GM19239 (cell line): ENCODE measurements around the gene SPPL3.
"Not testable (repeated sequence)": the region's sequence is repeated elsewhere in the genome, so short reads cannot be mapped to it uniquely, and the experiment has no call there.

Source experiments
- DNase-seq: peaks from one replicate; pipeline ENCODE4 v3.0.0; 2011; ENCODE audit warnings: low spot score; ENCODE audit not compliant: insufficient read length
- FAIRE-seq: peaks from 2 replicates; lab custom pipeline; 2011; peaks lifted over from hg19 to GRCh38; lab: Jason Lieb, UNC

Gene SPPL3

DNA sequence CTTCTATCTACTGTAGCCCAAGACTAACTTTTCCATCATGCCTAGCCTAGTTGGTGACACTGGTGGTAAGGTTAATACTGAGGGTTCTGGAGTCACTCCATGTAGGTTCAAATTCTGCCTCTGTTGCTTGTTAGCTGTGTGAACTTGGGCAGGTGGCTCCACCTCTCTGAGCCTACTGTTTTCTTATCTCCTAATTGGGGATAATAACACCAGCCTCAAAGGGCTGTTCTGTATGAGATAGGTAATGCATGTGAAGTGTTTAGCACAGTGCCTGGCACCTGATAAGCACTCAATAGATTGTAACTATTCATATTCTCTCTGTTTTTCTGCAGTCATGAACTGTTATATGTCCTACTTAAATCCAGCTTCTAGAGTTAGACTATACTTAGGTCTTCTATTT is 17.5 kb upstream of the SPPL3 start:
- FAIRE-seq = no peak
- DNase-seq = no peak

- DNase-seq (no peak), FAIRE-seq (no peak)
Measured at GRCh38 chr12:120920178-120920577, 16.0 kb upstream of the SPPL3 start.

GRCh38 chr12:120917748-120918147 is 13.6 kb upstream of the SPPL3 start:
- DNase-seq = no peak
- no peak for FAIRE-seq

- FAIRE-seq (no peak), DNase-seq (no peak)
Measured at GRCh38 chr12:120916561-120916960, 12.4 kb upstream of the SPPL3 start.

DNA sequence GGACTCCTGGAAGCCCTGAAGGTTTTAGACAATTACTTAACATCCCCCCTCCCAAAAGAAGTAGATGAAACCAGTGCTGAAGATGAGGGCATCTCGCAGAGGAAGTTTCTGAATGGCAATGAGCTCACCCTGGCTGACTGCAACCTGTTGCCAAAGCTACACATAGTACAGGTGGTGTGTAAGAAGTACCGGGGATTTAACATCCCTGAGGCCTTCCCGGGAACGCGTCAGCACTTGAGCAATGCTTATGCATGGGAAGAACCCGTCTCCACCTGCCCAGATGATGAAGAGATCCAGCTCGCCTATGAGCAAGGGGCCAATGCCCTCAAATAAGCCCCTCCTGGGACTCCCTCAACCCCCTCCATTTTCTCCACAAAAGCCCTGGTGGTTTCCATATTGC is 10.6 kb upstream of the SPPL3 start:
- no peak for FAIRE-seq
- no peak for DNase-seq

DNA sequence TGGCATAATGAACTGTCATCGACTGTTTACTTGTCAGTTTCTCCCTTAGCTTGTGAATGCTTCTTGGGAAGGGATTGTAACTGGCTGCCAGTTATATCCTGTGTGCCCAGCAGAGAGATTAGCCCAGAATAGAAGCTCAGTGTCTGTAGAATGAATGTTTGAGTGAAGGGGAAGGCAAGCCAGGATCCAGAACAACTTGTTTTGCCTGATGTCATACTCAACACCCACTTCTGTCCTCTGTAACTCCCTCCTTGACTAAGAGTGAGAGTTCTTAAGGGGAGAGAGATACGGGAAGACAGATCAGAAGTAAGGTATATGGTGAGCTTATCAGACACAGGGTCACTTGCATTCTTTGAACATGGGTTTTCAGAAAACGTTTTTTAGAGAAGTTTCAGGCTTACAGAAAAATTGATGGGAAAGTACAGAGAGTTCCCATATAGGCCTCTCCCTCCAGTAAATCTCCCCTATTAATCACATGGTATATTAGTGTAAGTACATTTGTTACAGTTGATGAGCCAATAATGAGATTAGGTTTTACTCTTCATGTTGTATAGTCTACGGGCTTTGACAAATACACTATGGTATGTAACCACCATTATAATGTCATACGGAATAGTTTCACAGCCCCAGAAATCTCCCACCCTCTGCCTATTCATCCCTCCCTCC is 5.6 kb upstream of the SPPL3 start:
- DNase-seq (no peak), FAIRE-seq (no peak)

GRCh38 chr12:120905856-120906384 is 1.8 kb upstream of the SPPL3 start:
- FAIRE-seq (no peak), DNase-seq (no peak)

- FAIRE-seq = peak; percentile 70
- DNase-seq = peak; percentile 53
Measured at GRCh38 chr12:120903412-120904196, 554 bp downstream of the SPPL3 start.

DNA sequence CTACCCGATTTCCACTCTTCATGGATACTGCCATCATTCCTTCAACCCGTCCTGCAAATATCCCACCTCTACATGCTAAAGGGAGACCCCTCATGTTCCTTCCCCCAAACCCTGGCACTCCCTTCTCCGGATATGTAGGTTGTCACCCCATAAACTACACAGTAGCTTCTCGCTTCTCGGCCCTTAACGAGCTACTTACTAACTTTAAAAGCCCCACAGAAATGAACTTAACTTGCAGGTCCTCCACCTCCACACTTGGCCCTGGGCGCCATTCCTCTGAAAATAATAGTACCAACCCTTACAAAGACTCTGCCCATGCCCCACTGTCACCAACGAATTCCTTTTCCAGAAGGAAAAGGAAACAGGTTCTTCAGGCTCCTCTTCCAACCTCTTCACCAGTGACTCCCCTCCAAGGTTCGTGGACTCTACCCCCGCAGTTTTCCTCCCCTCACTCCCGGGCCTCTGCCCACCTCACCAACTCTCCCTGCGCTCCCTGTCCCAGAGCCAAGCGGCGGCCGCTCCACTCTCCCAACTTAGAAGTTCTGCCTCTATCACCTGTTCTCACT is 1.2 kb downstream of the SPPL3 start:
- FAIRE-seq = peak; percentile 28
- no peak for DNase-seq

- DNase-seq (no peak), FAIRE-seq (peak; percentile 84)
Measured at GRCh38 chr12:120901818-120902217, 2.3 kb downstream of the SPPL3 start.

DNA sequence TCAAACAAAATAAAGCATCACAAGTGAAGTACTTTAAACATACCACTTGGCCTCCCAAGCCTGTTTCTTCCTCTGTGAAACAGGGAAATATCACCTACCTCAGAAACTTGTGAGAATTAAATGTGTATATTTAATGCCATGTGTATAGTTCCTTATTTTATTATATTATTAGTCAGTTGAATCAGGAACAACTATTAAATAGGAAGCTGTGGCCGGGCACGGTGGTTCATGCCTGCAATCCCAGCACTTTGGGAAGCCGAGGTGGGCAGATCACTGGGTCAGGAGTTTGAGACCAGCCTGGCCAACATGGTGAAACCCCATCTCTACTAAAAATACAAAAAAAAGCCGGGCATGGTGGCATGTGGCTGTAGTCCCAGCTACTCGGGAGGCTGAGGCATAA is 3.1 kb downstream of the SPPL3 start:
- DNase-seq, FAIRE-seq: not testable (repeated sequence)

- DNase-seq (no peak), FAIRE-seq (no peak)
Measured at GRCh38 chr12:120895532-120895931, 8.6 kb downstream of the SPPL3 start.

GRCh38 chr12:120892265-120892664 is 11.9 kb downstream of the SPPL3 start:
- DNase-seq = no peak
- FAIRE-seq = no peak

DNA sequence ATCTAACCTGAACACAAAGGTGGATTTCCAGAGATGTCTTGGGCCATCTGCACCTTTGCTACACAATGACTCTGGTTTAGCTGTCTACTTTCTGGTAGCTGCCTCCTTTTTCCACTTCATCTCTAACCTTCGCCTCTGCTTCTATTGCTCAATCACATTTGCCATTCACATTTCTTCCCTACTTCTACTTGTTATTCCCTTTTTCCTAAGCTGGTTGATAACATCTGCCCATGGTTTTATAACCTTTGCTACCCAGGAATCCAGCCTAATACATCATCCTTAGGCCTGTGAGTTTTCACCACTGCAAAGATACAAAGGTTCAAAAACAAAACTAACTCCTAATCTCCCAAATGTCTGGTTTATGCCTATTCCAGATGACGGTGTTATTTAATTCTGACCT is 13.2 kb downstream of the SPPL3 start:
- FAIRE-seq = peak; percentile 66
- DNase-seq = no peak

DNA sequence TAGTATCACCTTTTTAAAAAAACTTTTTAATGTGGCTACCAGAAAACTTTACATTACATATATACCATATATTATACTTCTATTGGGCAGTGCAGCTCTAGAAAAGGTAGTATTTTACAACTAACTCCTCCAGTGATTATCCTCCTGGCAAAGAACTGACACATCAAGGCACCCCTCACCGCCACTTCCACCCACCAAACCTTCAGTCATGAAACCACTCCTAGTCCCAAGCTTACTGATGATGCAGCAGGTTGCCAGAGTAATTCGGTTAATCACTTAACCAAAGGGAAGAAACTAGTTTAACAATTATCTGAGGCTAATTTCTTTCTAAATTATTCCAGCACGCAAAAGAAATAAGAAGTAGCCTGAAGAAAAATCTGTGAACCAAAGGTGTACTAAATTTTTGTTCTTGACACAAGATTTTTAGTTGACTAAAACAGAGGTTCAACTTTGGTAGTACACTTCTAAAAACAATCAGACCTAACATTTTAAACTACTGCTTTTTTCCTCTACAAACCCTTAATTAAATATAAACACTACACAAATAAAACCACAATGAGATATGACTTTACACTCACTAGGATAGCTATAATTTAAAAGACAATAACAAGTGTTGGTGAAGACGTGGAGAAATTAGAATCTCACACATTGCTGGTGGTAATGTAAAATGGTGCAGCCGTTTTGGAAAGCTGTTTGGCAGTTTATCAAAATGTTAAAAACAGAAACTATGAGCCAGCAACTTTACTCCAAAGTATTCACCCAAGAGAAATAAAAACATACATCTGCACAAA is 16.7 kb downstream of the SPPL3 start:
- DNase-seq (no peak), FAIRE-seq (peak; percentile 88)

GRCh38 chr12:120886199-120887018 is 17.7 kb downstream of the SPPL3 start:
- FAIRE-seq (peak; percentile 80), DNase-seq (no peak)

GRCh38 chr12:120885521-120885920 is 18.6 kb downstream of the SPPL3 start:
- DNase-seq = no peak
- FAIRE-seq = peak; percentile 73

DNA sequence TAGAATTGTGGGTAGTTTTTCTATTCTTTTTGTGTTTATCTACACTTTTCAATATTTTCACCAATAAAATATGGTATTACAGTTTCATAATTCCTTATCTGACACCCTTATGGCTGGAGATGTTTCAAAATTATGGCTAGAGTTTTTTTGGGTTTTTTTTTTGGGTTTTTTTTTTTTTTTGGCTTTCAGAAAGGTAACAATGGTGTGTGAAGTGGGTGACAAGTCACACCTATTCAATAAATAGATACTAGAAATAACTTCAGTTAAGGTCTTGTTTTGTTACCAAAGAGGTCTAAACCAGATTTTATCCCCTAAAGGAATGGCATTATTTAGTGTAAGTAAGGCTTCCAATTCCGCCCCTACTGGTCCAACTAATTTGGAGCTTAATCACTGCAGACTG is 19.5 kb downstream of the SPPL3 start:
- DNase-seq = no peak
- no peak for FAIRE-seq

DNA sequence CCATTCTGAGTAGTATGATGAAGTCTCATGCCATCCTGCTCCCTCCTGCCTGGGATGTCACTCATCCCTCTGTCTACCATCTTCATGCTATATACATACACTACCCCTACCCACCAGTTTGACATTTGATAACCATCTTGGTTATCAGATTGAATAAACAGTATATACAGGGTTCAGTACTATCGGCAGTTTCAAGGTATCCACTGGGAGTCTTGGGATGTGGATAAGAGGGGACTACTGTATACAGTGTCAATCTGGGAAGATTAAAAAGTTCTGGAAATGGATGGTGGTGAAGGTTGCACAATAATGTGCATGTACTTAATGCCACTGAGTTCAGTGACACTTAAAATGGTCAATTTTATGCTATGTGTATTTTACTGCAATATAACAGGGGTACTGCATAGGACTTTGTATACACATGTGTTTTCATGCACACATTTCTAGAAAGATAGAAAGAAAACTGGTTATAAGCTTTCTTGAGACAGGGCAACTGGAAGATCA is 22.1 kb downstream of the SPPL3 start:
- peak; percentile 57 for FAIRE-seq
- DNase-seq = no peak
